NCI-H748 treated with DMSO at 0.1 percent for 48 hours (cell line): Measurements from ENCODE around the gene GCDH.

Experiments used
- DNase-seq: peaks from one replicate; lab custom pipeline; 2025; lab: John Stamatoyannopoulos, UW

The GCDH gene

GRCh38 chr19:12940897-12941296 lies 49.9 kb downstream of the GCDH start:
- DNase-seq: no peak

- no peak for DNase-seq
Measured at GRCh38 chr19:12943437-12944044, 52.6 kb downstream of the GCDH start.

GRCh38 chr19:12944104-12944674 lies 53.2 kb downstream of the GCDH start:
- DNase-seq: no peak

- DNase-seq: peak; percentile 58
Measured at GRCh38 chr19:12945479-12946091, 54.6 kb downstream of the GCDH start, which contains the start of gene RAD23A. Gene RAD23A (plus strand): TSS chr19:12945862. CDS start chr19:12945949, 87 bp downstream.

GRCh38 chr19:12946092-12946721 lies 55.2 kb downstream of the GCDH start:
- DNase-seq: no peak

- DNase-seq: no peak
Measured at GRCh38 chr19:12946731-12947496, 56.0 kb downstream of the GCDH start.

- no peak for DNase-seq
Measured at GRCh38 chr19:12947702-12948611, 57.0 kb downstream of the GCDH start.

GRCh38 chr19:12948612-12949362 lies 57.8 kb downstream of the GCDH start:
- no peak for DNase-seq
